HEK293 (cell line): Measurements from ENCODE around the gene BUB1.
A peak's percentile ranks its signal among the peaks of the same experiment; 100 is the strongest.

ENCODE experiments used
- CTCF ChIA-PET: fragments of 350-600 bp; formaldehyde crosslinking; extraction: SDS; loops from one replicate; lab custom pipeline; 2021; ENCODE audit warnings: antibody characterized with exemption; lab: Yijun Ruan, JAX
- POLR2A ChIA-PET: fragments of 300-600 bp; formaldehyde crosslinking; extraction: SDS; loops from one replicate; lab custom pipeline; 2020; ENCODE audit warnings: antibody characterized with exemption, inconsistent platforms; lab: Yijun Ruan, JAX
- H3K27ac ChIP-seq: fragments of 200-500 bp; sonication (Bioruptor generic); 2 replicates; pipeline ENCODE4 v1.5.1; 2014; ENCODE audit warnings: low read depth, low read length, control low read depth, inconsistent platforms; ENCODE audit errors: extremely low read depth
- H3K36me3 ChIP-seq, 2 experiments: fragments of 200-500 bp in 1 of 2; sonication (Bioruptor generic) in 1 of 2; 1 replicate in 1 of 2; 2 replicates in 1 of 2; pipeline ENCODE4 v1.5.1; 2014 to 2017; ENCODE audit warnings: inconsistent platforms in 2 of 2, low read length in 2 of 2; ENCODE audit not compliant: control insufficient read depth in 2 of 2, insufficient read depth in 1 of 2
- H3K4me1 ChIP-seq: fragments of 200-500 bp; sonication (Bioruptor generic); 2 replicates; pipeline ENCODE4 v1.5.1; 2014; ENCODE audit warnings: mild to moderate bottlenecking, low read length, inconsistent platforms; ENCODE audit not compliant: control insufficient read depth, insufficient read depth
- H3K4me3 ChIP-seq: 2 replicates; pipeline ENCODE4 v1.5.1; 2011; ENCODE audit warnings: low read depth, mild to moderate bottlenecking, control low read depth, low read length, moderate library complexity
- H3K9me3 ChIP-seq: fragments of 200-500 bp; sonication (Bioruptor generic); 2 replicates; pipeline ENCODE4 v1.5.1; 2014; ENCODE audit warnings: low read depth, low read length, inconsistent platforms; ENCODE audit not compliant: control insufficient read depth, insufficient read depth
- ATF2 ChIP-seq: fragments of 450-650 bp; formaldehyde crosslinking; IDR thresholded peaks from 2 replicates; pipeline ENCODE4 v1.5.1; 2016; ENCODE audit warnings: missing biosample characterization, missing genetic modification characterization, low read depth
- BCL6B ChIP-seq: fragments of 450-650 bp; formaldehyde crosslinking; IDR thresholded peaks from 2 replicates; pipeline ENCODE4 v1.5.1; 2017; ENCODE audit warnings: missing biosample characterization, missing genetic modification characterization
- EGR2 ChIP-seq: fragments of 450-650 bp; formaldehyde crosslinking; IDR thresholded peaks from 2 replicates; pipeline ENCODE4 v1.5.1; 2016; ENCODE audit warnings: low read depth, missing biosample characterization, missing genetic modification characterization
- KLF10 ChIP-seq: fragments of 450-650 bp; IDR thresholded peaks from 2 replicates; pipeline ENCODE4 v1.5.1; 2018; ENCODE audit warnings: missing biosample characterization, mild to moderate bottlenecking, missing genetic modification characterization
- PBX3 ChIP-seq: sonication (generic); formaldehyde crosslinking; IDR thresholded peaks from 2 replicates; pipeline ENCODE4 v1.8.1; 2022; ENCODE audit warnings: mild to moderate bottlenecking, moderate library complexity, missing genetic modification reagents
- PRDM2 ChIP-seq: fragments of 450-650 bp; formaldehyde crosslinking; IDR thresholded peaks from 2 replicates; pipeline ENCODE4 v1.5.1; 2016; ENCODE audit warnings: missing biosample characterization, missing genetic modification characterization, borderline replicate concordance
- SETDB1 ChIP-seq: IDR thresholded peaks from one replicate; pipeline ENCODE4 v1.6.1; 2017; ENCODE audit warnings: mild to moderate bottlenecking, low read length, moderate library complexity, mixed read lengths; ENCODE audit not compliant: insufficient read length
- SP7 ChIP-seq: fragments of 450-650 bp; formaldehyde crosslinking; IDR thresholded peaks from 2 replicates; pipeline ENCODE4 v1.5.1; 2016; ENCODE audit warnings: missing biosample characterization, missing genetic modification characterization
- ZBTB1 ChIP-seq: fragments of 450-650 bp; formaldehyde crosslinking; IDR thresholded peaks from 2 replicates; pipeline ENCODE4 v1.5.1; 2016; ENCODE audit warnings: missing biosample characterization, missing genetic modification characterization
- ZBTB17 ChIP-seq: fragments of 450-650 bp; formaldehyde crosslinking; IDR thresholded peaks from 2 replicates; pipeline ENCODE4 v1.5.1; 2016; ENCODE audit warnings: missing biosample characterization, missing genetic modification characterization
- ZFP3 ChIP-seq: fragments of 450-650 bp; formaldehyde crosslinking; IDR thresholded peaks from 2 replicates; pipeline ENCODE4 v1.5.1; 2016; ENCODE audit warnings: low read depth, missing biosample characterization, missing genetic modification characterization
- ZNF335 ChIP-seq: fragments of 450-650 bp; formaldehyde crosslinking; conservative IDR thresholded peaks from 2 replicates; pipeline ENCODE4 v1.5.1; 2016; ENCODE audit warnings: missing biosample characterization, missing genetic modification characterization
- ZNF341 ChIP-seq: fragments of 450-650 bp; formaldehyde crosslinking; IDR thresholded peaks from 2 replicates; pipeline ENCODE4; 2016; ENCODE audit warnings: low read depth, missing biosample characterization, missing genetic modification characterization
- ZNF362 ChIP-seq: fragments of 450-650 bp; formaldehyde crosslinking; IDR thresholded peaks from 2 replicates; pipeline ENCODE4 v1.5.1; 2016; ENCODE audit warnings: missing biosample characterization, missing genetic modification characterization
- ZNF571 ChIP-seq: fragments of 450-650 bp; formaldehyde crosslinking; IDR thresholded peaks from 2 replicates; pipeline ENCODE4 v1.5.0; 2017; ENCODE audit warnings: missing biosample characterization, missing genetic modification characterization
- ZNF624 ChIP-seq: fragments of 450-650 bp; formaldehyde crosslinking; IDR thresholded peaks from 2 replicates; pipeline ENCODE4 v1.5.1; 2017; ENCODE audit warnings: missing biosample characterization, missing genetic modification characterization
- ZNF639 ChIP-seq: fragments of 450-650 bp; formaldehyde crosslinking; IDR thresholded peaks from 2 replicates; pipeline ENCODE4 v1.5.1; 2016; ENCODE audit warnings: missing biosample characterization, missing genetic modification characterization
- ZNF692 ChIP-seq: fragments of 450-650 bp; formaldehyde crosslinking; IDR thresholded peaks from 2 replicates; pipeline ENCODE4 v1.5.1; 2016; ENCODE audit warnings: missing biosample characterization, missing genetic modification characterization
- TF ChIP-seq, protein P1 (sequence below): fragments of 450-650 bp; formaldehyde crosslinking; IDR thresholded peaks from 2 replicates; pipeline ENCODE4 v1.5.1; 2016; ENCODE audit warnings: missing biosample characterization, missing genetic modification characterization

BUB1 gene

GRCh38 chr2:110677530-110678456 lies at the start of gene BUB1 (continued):
- TF ChIP-seq ZNF335 (peak; percentile 62), PRDM2 (tag by site-specific recombination) (no peak), ZNF639 (tag by site-specific recombination) (0 out of 2 replicates have a peak, but pooled peaks have one; percentile 36), PBX3 (CRISPR knock-in tag) (peak; percentile 57; the same call in 1 of the 2 replicates), SP7 (peak; percentile 32; the same call in 1 of the 2 replicates), ZNF362 (tag by site-specific recombination) (0 out of 2 replicates have a peak, but pooled peaks have one; percentile 20), BCL6B (tag by site-specific recombination) (no peak), ZNF624 (tag by site-specific recombination) (no peak), SETDB1 (peak; percentile 56), ATF2 (no peak), ZNF341 (tag by site-specific recombination) (peak; percentile 23; the same call in 1 of the 2 replicates), ZFP3 (tag by site-specific recombination) (no peak)

GRCh38 chr2:110726285-110726684 lies 48.4 kb upstream of the BUB1 start:
- no peaks in the 10 kb centered on the region for H3K9me3 ChIP-seq
- CTCF ChIA-PET: no interaction called here
- POLR2A ChIA-PET: no interaction called here
- H3K4me1 ChIP-seq: no peaks in the 10 kb centered on the region
- H3K4me3 ChIP-seq: no peak overlapping the region
- H3K27ac ChIP-seq: no peak overlapping the region
- H3K36me3 ChIP-seq: no peaks in the 10 kb centered on the region
- TF ChIP-seq ZBTB17 (tag by site-specific recombination) (no peak), ZNF692 (tag by site-specific recombination) (no peak), ZNF571 (tag by site-specific recombination) (no peak), KLF10 (tag by site-specific recombination) (no peak), EGR2 (tag by site-specific recombination) (no peak), ZNF335 (no peak), ZBTB1 (tag by site-specific recombination) (no peak)
- TF ChIP-seq, protein P1, sequence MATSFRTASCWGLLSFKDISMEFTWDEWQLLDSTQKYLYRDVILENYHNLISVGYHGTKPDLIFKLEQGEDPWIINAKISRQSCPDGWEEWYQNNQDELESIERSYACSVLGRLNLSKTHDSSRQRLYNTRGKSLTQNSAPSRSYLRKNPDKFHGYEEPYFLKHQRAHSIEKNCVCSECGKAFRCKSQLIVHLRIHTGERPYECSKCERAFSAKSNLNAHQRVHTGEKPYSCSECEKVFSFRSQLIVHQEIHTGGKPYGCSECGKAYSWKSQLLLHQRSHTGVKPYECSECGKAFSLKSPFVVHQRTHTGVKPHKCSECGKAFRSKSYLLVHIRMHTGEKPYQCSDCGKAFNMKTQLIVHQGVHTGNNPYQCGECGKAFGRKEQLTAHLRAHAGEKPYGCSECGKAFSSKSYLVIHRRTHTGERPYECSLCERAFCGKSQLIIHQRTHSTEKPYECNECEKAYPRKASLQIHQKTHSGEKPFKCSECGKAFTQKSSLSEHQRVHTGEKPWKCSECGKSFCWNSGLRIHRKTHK (tag by site-specific recombination): no peak
